Activated naive CD4-positive, alpha-beta T cell treated with Interleukin-2 at 50 U/mL for 16 hours (primary cell): ENCODE measurements around the gene GNAO1.

ENCODE experiments used
- DNase-seq: peaks from one replicate; pipeline ENCODE4 v3.0.0-alpha.2; 2020

GNAO1 gene

GRCh38 chr16:56338566-56339318 is 147.5 kb downstream of the GNAO1 start:
- DNase-seq: no peak

GRCh38 chr16:56339431-56340195 is 148.3 kb downstream of the GNAO1 start:
- no peak for DNase-seq

GRCh38 chr16:56340416-56340815 is 149.1 kb downstream of the GNAO1 start:
- DNase-seq: no peak

GRCh38 chr16:56340864-56341365 is 149.6 kb downstream of the GNAO1 start:
- DNase-seq: no peak

- DNase-seq: no peak
These were observed 150.5 kb downstream of the GNAO1 start for GRCh38 chr16:56341656-56342399.

- DNase-seq: no peak
These were observed 152.6 kb downstream of the GNAO1 start for GRCh38 chr16:56343661-56344517.

- no peak for DNase-seq
These were observed 153.5 kb downstream of the GNAO1 start for GRCh38 chr16:56344518-56345405.

GRCh38 chr16:56345406-56346050 is 154.2 kb downstream of the GNAO1 start:
- no peak for DNase-seq

- no peak for DNase-seq
These were observed 155.0 kb downstream of the GNAO1 start for GRCh38 chr16:56346131-56346890.

- DNase-seq: no peak
These were observed 155.9 kb downstream of the GNAO1 start for GRCh38 chr16:56347166-56347565.

- DNase-seq: no peak
These were observed 156.4 kb downstream of the GNAO1 start for GRCh38 chr16:56347670-56348069.

- no peak for DNase-seq
These were observed 157.1 kb downstream of the GNAO1 start for GRCh38 chr16:56348168-56349085.

- DNase-seq: no peak
These were observed 157.8 kb downstream of the GNAO1 start for GRCh38 chr16:56349086-56349415.

GRCh38 chr16:56349711-56350161 is 158.4 kb downstream of the GNAO1 start:
- no peak for DNase-seq

- no peak for DNase-seq
These were observed 159.5 kb downstream of the GNAO1 start for GRCh38 chr16:56350491-56351405.

- no peak for DNase-seq
These were observed 160.2 kb downstream of the GNAO1 start for GRCh38 chr16:56351481-56351880.

- DNase-seq: no peak
These were observed 161.2 kb downstream of the GNAO1 start for GRCh38 chr16:56352351-56353053.
